ENCODE results near the gene ARHGAP22. TPM values are rescaled to one million over a fixed set of nuclear protein-coding genes. Genes with fewer than 3 reads are reported as not detected.

ARHGAP22 gene
- total RNA-seq, 2 experiments from 2014 or later = 0.25 TPM; not detected in 1

DNA sequence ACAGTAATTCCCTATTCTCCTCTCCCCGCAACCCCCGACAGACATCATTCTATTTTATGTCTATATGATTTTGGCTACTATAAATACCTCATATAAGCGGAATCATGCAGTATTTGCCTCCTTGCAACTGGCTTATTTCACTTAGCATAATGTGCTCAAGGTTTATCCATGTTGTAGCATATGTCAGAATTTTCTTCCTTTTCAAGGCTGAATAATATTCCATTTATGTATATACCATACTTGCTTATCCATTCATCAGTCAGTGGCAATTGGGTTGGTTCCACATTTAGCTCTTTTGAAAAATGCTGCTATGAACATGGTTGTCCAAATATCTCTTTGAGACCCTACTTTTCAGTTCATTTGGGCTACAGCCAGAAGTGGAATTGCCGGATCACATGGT is 191.9 kb downstream of the ARHGAP22 start:
- Mint-ChIP-seq H3K9me3 (peaks cover 16% of the 10 kb centered on the region), H3K36me3 (ENCODE audit: low read depth) (peaks cover 38% of the 10 kb centered on the region), H3K27me3 (no peaks in the 10 kb centered on the region), H3K27ac (no peak overlapping the region), H3K4me3 (no peak overlapping the region), H3K4me1 (peaks cover 2% of the 10 kb centered on the region)
- ChIA-PET POLR2A (no interaction called here), CTCF (no interaction called here)
- no peak for DNase-seq

DNA sequence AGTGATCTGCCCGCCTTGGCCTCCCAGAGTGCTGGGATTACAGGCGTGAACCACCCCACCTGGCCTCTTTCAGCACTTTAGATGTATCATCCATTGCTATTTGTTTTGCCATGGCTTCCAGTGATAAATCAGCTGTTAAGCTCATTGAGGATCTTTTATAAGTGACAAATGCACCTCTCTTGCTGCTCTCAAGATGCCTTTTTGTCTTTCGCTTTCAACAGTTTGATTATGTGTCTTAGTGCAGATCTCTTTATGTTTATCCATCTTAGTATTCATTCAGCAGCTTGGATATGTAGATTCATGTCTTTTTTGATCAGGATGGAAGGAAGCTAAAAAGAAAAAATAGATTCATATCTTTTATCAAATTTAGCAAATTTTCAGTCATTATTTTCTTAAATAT is 192.8 kb downstream of the ARHGAP22 start:
- ChIA-PET CTCF (no interaction called here), POLR2A (no interaction called here)
- Mint-ChIP-seq H3K27me3 (no peaks in the 10 kb centered on the region), H3K27ac (no peak overlapping the region), H3K4me3 (no peak overlapping the region), H3K4me1 (no peaks in the 10 kb centered on the region), H3K9me3 (peaks cover 16% of the 10 kb centered on the region), H3K36me3 (ENCODE audit: low read depth) (peaks cover 38% of the 10 kb centered on the region)
- no peak for DNase-seq

DNA sequence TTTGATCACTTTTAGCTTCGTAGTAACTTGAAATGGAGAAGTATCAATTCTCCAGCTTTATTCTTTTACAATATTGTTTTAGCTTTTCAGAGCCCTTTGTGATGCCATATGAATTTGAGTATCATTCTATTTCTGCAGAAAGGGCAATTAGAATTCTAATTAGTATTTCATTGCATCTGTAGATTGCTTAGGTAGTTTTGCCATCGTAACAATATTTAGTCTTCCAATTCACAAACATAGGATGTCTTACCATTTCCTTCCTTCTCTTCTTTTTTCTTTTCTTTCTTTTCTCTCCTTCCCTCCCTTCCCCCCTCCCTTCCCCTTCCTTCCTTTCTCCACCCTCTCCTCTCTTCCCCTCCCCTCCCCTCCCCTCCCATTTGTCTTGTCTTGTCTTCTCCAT is 193.4 kb downstream of the ARHGAP22 start:
- no peak overlapping the region for H3K4me3 Mint-ChIP-seq
- POLR2A ChIA-PET = interaction anchor here (0.8 kb wide), 1 partner anchor 27 kb away, joined by 3 read pairs; no protein-coding TSS in a partner anchor
- H3K27ac Mint-ChIP-seq = no peak overlapping the region
- H3K4me1 Mint-ChIP-seq = no peaks in the 10 kb centered on the region
- DNase-seq = no peak
- H3K36me3 Mint-ChIP-seq (ENCODE audit: low read depth) = peaks cover 38% of the 10 kb centered on the region
- H3K27me3 Mint-ChIP-seq = no peaks in the 10 kb centered on the region
- H3K9me3 Mint-ChIP-seq = peaks cover 16% of the 10 kb centered on the region
- CTCF ChIA-PET = no interaction called here

DNA sequence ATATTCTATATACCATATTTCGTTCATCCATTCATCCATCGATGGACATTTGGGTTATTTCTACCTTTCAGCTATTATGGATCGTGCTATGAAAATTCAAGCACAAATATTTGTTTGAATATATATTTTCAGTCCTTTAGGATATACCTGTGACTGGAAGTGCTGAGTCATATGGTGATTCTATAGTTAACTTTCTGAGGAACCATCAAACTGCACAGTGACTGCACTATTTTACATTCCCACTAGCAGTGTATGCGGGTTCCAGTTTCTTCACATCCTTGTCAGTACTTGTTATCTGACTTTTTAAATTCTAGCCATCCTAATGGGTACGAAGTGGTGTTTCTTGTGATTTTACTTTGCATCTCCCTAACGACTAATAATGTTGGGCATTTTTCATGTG is 194.4 kb downstream of the ARHGAP22 start:
- Mint-ChIP-seq H3K9me3 (peaks cover 16% of the 10 kb centered on the region), H3K27ac (no peak overlapping the region)
- CTCF ChIA-PET = no interaction called here

DNA sequence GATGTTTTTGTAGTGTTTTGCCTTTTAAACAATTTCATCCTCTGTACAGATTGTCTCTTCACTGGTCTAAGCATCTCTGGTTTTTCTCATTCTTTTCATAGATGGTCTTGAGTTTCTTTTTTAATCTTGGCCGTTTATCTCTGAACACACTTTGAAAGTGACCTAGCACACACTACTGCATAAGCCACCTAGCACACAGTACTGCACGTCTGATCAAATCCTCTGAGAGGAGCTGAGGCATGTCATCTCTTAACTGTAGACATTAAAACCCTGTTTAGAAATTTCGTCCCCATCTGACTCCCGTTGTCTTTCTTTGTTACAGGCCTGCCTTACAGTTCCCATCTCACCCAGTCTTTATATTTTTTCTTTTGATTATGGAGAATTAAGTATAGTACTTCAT is 198.2 kb downstream of the ARHGAP22 start:
- H3K27me3 Mint-ChIP-seq = no peaks in the 10 kb centered on the region
- H3K27ac Mint-ChIP-seq = no peak overlapping the region
- DNase-seq = no peak
- peaks cover 25% of the 10 kb centered on the region for H3K36me3 Mint-ChIP-seq (ENCODE audit: low read depth)
- H3K4me3 Mint-ChIP-seq = no peak overlapping the region
- CTCF ChIA-PET = no interaction called here
- POLR2A ChIA-PET = no interaction called here
- peaks cover 2% of the 10 kb centered on the region for H3K4me1 Mint-ChIP-seq
- H3K9me3 Mint-ChIP-seq = no peaks in the 10 kb centered on the region

More for the DNA sequence above, 194.4 kb downstream of the ARHGAP22 start:
- POLR2A ChIA-PET = no interaction called here
- no peak overlapping the region for H3K4me3 Mint-ChIP-seq
- H3K27me3 Mint-ChIP-seq = no peaks in the 10 kb centered on the region
- peaks cover 2% of the 10 kb centered on the region for H3K4me1 Mint-ChIP-seq
- peaks cover 43% of the 10 kb centered on the region for H3K36me3 Mint-ChIP-seq (ENCODE audit: low read depth)
- no peak for DNase-seq

DNA sequence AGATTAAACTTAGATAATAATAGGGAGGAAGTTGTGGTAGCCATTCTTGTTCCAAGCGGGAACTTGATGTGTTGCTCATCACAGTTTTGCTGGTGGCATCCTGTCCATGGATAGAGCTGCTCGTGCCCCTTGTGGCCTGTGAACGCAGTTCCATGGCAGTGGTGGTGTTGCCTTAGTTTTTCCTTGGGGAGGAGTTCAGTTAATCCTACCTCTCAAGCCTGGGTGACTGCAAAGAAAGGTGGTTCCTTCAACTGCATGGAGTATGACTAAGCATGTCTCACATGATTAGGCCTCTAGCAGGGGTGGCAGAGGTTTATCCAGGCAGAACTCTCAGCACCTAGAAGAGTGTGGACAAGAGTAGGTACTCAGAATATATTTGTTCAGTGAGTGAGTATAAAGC is 198.7 kb downstream of the ARHGAP22 start:
- CTCF ChIA-PET = no interaction called here
- Mint-ChIP-seq H3K27ac (no peak overlapping the region), H3K36me3 (ENCODE audit: low read depth) (peaks cover 21% of the 10 kb centered on the region), H3K4me1 (peaks cover 2% of the 10 kb centered on the region), H3K27me3 (no peaks in the 10 kb centered on the region), H3K4me3 (no peak overlapping the region), H3K9me3 (no peaks in the 10 kb centered on the region)
- DNase-seq = no peak
- POLR2A ChIA-PET = no interaction called here

DNA sequence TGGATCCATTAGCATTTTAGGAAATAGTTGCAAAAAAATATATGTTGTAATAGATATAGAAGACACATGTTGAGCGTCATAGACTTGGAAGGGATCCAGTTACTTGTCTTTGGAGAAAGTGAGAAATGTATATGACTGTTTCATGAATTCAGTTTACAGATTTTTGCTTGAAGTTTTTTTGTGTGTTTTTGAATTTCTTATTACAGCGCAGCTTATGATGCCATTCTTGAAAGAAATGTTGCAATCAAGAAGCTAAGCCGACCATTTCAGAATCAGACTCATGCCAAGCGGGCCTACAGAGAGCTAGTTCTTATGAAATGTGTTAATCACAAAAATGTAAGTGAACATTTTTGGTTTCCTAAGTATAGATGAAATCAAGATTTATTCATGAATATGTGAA is 200.2 kb downstream of the ARHGAP22 start:
- no peak for DNase-seq
- H3K9me3 Mint-ChIP-seq = no peaks in the 10 kb centered on the region
- CTCF ChIA-PET = no interaction called here
- H3K27ac Mint-ChIP-seq = no peak overlapping the region
- no peak overlapping the region for H3K4me3 Mint-ChIP-seq
- peaks cover 14% of the 10 kb centered on the region for H3K4me1 Mint-ChIP-seq
- H3K36me3 Mint-ChIP-seq (ENCODE audit: low read depth) = peaks cover 8% of the 10 kb centered on the region
- no peaks in the 10 kb centered on the region for H3K27me3 Mint-ChIP-seq
- POLR2A ChIA-PET = no interaction called here

DNA sequence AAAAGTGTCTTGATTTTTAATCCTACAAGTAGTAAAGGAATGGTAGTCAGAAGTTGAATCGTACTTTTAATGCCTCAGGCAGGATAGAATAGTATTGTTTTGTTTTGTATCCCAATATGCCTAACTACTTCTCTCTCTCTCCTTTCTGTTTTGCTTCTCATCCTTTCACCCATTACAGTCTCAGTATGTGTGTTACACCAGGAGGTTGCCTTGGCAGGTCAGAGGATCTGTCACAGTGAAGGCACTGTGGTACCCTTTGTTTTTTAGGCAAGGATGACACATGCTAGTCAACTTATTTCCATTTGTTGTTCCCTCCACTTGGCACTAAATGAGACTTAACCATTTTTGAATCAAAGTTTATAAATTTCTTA is 204.0 kb downstream of the ARHGAP22 start:
- Mint-ChIP-seq H3K36me3 (ENCODE audit: low read depth) (peaks cover 6% of the 10 kb centered on the region), H3K27ac (no peak overlapping the region), H3K9me3 (no peaks in the 10 kb centered on the region), H3K4me1 (peaks cover 21% of the 10 kb centered on the region), H3K4me3 (no peak overlapping the region), H3K27me3 (no peaks in the 10 kb centered on the region)
- POLR2A ChIA-PET = no interaction called here
- CTCF ChIA-PET = no interaction called here
- DNase-seq = no peak

DNA sequence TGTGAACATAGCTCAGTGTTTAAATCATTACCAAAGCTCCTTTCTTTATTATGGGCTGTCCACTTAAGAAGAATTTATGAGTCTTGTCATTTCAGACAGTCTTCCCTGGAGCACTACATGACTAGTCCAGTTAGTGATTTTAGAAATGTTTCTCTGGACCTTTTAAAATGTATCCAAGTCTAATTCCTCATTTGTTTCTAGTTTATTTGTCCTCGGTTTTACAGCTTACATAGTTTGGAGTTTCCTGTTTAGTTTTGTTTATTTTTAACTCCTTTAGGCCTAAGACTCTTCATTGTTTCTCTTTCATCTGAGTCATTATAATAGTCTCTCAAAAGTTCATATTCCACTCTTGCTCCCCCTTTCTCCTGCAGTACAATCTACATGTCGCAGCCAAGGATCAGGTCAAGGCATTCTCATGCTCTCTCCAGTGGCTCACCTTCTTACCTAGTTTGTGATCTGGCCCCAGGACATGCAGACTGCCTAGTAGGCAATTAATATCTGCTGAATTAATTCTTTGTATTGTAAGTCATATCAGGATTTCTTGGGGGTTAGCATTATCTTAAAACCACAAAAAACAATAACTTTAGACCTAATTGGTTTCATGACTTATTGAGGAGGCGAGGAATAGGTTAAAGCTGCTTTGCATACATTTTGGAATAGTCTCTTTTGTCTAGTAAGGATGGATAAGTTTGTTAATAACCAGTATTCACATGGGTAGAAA is 204.6 kb downstream of the ARHGAP22 start:
- ChIA-PET POLR2A (interaction anchor here (0.8 to 1.1 kb wide), 2 partner anchors 9 to 18 kb away, joined by 3 to 4 read pairs; no protein-coding TSS in a partner anchor), CTCF (no interaction called here)
- Mint-ChIP-seq H3K4me1 (peaks cover 23% of the 10 kb centered on the region), H3K9me3 (no peaks in the 10 kb centered on the region), H3K27ac (no peak overlapping the region), H3K4me3 (no peak overlapping the region), H3K27me3 (no peaks in the 10 kb centered on the region), H3K36me3 (ENCODE audit: low read depth) (peaks cover 3% of the 10 kb centered on the region)
- no peak for DNase-seq

DNA sequence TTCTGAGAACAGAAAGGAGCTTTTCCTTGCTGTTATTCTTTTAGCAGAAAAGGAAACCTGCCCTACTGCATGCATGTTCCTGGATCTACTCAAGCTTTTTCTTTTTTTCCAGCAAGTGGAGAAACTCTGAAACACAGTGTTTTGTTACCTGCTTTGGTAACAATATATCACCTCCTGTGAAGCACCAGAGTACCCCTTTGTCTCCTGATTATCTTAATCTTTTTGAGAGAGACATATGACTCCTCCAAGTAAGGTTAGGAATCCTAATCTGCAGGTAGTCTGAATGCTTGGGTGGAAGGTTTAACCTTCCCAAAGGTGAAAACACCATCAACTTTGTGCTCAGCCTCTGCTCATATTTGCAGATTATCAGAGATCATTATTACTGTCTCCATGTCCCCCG is 205.3 kb downstream of the ARHGAP22 start:
- H3K9me3 Mint-ChIP-seq = no peaks in the 10 kb centered on the region
- POLR2A ChIA-PET = interaction anchor here (0.8 to 1.1 kb wide), 2 partner anchors 9 to 18 kb away, joined by 3 to 4 read pairs; no protein-coding TSS in a partner anchor
- DNase-seq = no peak
- peaks cover 23% of the 10 kb centered on the region for H3K4me1 Mint-ChIP-seq
- no peaks in the 10 kb centered on the region for H3K27me3 Mint-ChIP-seq
- H3K27ac Mint-ChIP-seq = no peak overlapping the region
- peaks cover 1% of the 10 kb centered on the region for H3K36me3 Mint-ChIP-seq (ENCODE audit: low read depth)
- CTCF ChIA-PET = no interaction called here
- no peak overlapping the region for H3K4me3 Mint-ChIP-seq

DNA sequence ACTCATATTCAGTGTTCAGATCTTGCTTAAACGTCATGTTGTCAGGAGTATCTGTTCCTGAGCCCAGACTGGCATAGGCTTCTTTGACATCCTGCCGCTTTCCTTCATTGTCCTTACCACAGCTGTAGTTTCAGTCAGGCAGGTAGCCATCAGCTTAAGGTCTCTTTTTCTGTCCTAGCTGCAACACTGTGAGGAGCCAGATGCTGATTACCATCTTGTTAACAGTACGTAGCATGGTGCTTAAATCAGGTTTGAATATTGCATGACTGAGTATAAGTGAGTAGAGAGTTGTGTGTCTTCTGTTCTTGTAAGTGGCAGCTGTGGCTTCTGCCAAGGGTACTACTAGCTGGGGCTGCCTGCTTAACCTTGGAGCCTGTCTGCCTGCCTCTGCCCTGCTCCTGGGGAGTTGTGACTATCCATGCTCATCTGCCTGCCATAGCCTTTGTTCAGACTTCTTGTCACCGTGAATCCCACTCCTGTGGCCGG is 205.8 kb downstream of the ARHGAP22 start:
- no peaks in the 10 kb centered on the region for H3K27me3 Mint-ChIP-seq
- H3K9me3 Mint-ChIP-seq = no peaks in the 10 kb centered on the region
- H3K4me3 Mint-ChIP-seq = no peak overlapping the region
- CTCF ChIA-PET = no interaction called here
- peaks cover 23% of the 10 kb centered on the region for H3K4me1 Mint-ChIP-seq
- H3K27ac Mint-ChIP-seq = no peak overlapping the region
- POLR2A ChIA-PET = no interaction called here
- H3K36me3 Mint-ChIP-seq (ENCODE audit: low read depth) = no peaks in the 10 kb centered on the region
- DNase-seq = no peak

DNA sequence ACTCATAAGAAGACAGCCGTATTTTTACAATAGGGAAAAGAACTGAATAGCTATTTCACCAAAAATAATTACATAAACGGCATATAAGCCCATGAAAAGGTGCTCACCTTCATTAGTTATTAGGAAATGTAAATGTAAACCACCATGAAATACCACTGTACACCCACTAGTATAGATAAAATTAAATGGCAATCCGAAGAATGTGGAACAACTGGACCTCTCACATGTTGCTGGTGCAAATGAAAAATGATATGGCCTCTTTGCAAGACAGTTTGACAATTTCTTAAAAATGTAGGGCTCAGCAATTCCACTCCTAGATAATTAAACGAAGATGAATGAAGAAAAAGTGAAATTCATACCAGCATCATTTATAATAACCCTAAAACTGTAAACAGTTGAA is 206.6 kb downstream of the ARHGAP22 start:
- no peaks in the 10 kb centered on the region for H3K27me3 Mint-ChIP-seq
- H3K4me3 Mint-ChIP-seq = no peak overlapping the region
- H3K9me3 Mint-ChIP-seq = no peaks in the 10 kb centered on the region
- POLR2A ChIA-PET = no interaction called here
- no peak overlapping the region for H3K27ac Mint-ChIP-seq
- H3K36me3 Mint-ChIP-seq (ENCODE audit: low read depth) = no peaks in the 10 kb centered on the region
- DNase-seq = no peak
- CTCF ChIA-PET = no interaction called here
- peaks cover 25% of the 10 kb centered on the region for H3K4me1 Mint-ChIP-seq

All from activated CD4-positive, alpha-beta memory T cell treated with anti-CD3 and anti-CD28 coated beads, Interleukin-2, amount 10 ng/mL, durations not matched to agents 7 days and 5 days (primary cell).